Lung (tissue), 12 donors: ENCODE results near the gene NOPCHAP1. TPM values are rescaled to one million over a fixed set of nuclear protein-coding genes. Genes with fewer than 3 reads are reported as not detected.
A peak's percentile ranks its signal among the peaks of the same experiment; 100 is the strongest.

ENCODE experiments used
- ATAC-seq: fragments of 200-7000 bp; cut with Tn5 transposase; one replicate; pipeline ENCODE4 v1.9.1; 2020; ENCODE audit warnings: moderate number of reproducible peaks; ENCODE audit not compliant: insufficient read depth, low FRiP score
- DNase-seq, 3 donors: peaks; one replicate each; pipeline ENCODE4 v3.0.0-alpha.2; 2013 to 2017
- H3K27ac ChIP-seq, 2 donors: one replicate each; pipeline ENCODE4 v1.5.1; 2013; ENCODE audit warnings: mild to moderate bottlenecking in 2 of 2, moderate library complexity in 2 of 2, control low read depth in 1 of 2, inconsistent platforms in 1 of 2, low read depth in 1 of 2, low read length in 1 of 2
- H3K27me3 ChIP-seq, 3 donors: one replicate each; pipeline ENCODE4 v1.5.1; 2013; ENCODE audit warnings: low read length in 2 of 3; ENCODE audit not compliant: control insufficient read depth in 3 of 3, insufficient read depth in 3 of 3
- H3K36me3 ChIP-seq, 4 donors: one replicate each; pipeline ENCODE4 v1.5.1; 2013; ENCODE audit warnings: low read length in 4 of 4, mild to moderate bottlenecking in 1 of 4, moderate library complexity in 1 of 4; ENCODE audit not compliant: control insufficient read depth in 4 of 4, insufficient read depth in 4 of 4
- H3K4me1 ChIP-seq, 5 donors: one replicate each; pipeline ENCODE4 v1.5.1; 2013; ENCODE audit warnings: low read length in 5 of 5, mild to moderate bottlenecking in 2 of 5, moderate library complexity in 1 of 5; ENCODE audit not compliant: control insufficient read depth in 5 of 5, insufficient read depth in 5 of 5
- H3K4me3 ChIP-seq: one replicate; pipeline ENCODE4 v1.5.1; 2013; ENCODE audit warnings: mild to moderate bottlenecking, control low read depth, moderate library complexity
- H3K9ac ChIP-seq, 2 donors: one replicate each; pipeline ENCODE4 v1.5.1; 2013; ENCODE audit warnings: low read length in 2 of 2, control low read depth in 1 of 2; ENCODE audit not compliant: insufficient read depth in 1 of 2
- H3K9me3 ChIP-seq, 4 donors: one replicate each; pipeline ENCODE4 v1.5.1; 2013; ENCODE audit warnings: low read length in 3 of 4, mild to moderate bottlenecking in 1 of 4, moderate library complexity in 1 of 4; ENCODE audit not compliant: control insufficient read depth in 4 of 4, insufficient read depth in 3 of 4
- CTCF ChIP-seq: IDR thresholded peaks from 2 replicates; pipeline ENCODE4 v1.5.1; 2012; ENCODE audit warnings: mild to moderate bottlenecking; ENCODE audit errors: control extremely low read depth, extremely low read depth
- WGBS, 2 donors: extraction: QIAGEN DNeasy Blood & Tissue Kit; methylation state at CpG; one replicate each; pipeline ENCODE4 v1.1.7; 2013; 5-methylcytosine and 5-hydroxymethylcytosine counted together
- polyA plus RNA-seq, 2 donors: library from polyadenylated mRNA; stranded (reverse); fragments of 200-250 nt; gene quantifications; one replicate each; pipeline ENCODE4 v1.2.1, GENCODE V29; 2013
- total RNA-seq, 2 donors: library from RNA; depleted of rRNA in 1 of 2; stranded (reverse); fragments of >200 nt in 1 of 2; gene quantifications; one replicate each; pipeline ENCODE4 v1.2.1, GENCODE V29; 2014 to 2021
- donor health status: control.
- donor health status: control.
- donor health status: Bipolar disorder and iron deficiency.
- donor health status: healthy.
- donor health status: DM: yes; HTN: yes; CAD: no.

The NOPCHAP1 gene
- total and polyA plus RNA-seq, 4 donors, result 7.8 to 12.2 (median 10.4) TPM

- DNase-seq (peak in 1 of 3 donors; percentile 10), ATAC-seq (no peak)
- no peaks in the 10 kb centered on the region for H3K9me3 ChIP-seq
- peaks cover 0 to 4% (median 0%) of the 10 kb centered on the region in 5 donors for H3K4me1 ChIP-seq
- no peak overlapping the region for H3K9ac ChIP-seq
- no peak for TF ChIP-seq CTCF
- no peak overlapping the region for H3K4me3 ChIP-seq
- 93 to 95% methylated on average over 4 of the region's 4 CpGs for WGBS, 2 donors
- H3K27ac ChIP-seq, result no peak overlapping the region
- peaks cover 0 to 9% (median 0%) of the 10 kb centered on the region in 4 donors for H3K36me3 ChIP-seq
- H3K27me3 ChIP-seq, result no peaks in the 10 kb centered on the region
Observed at GRCh38 chr12:105032703-105033357, 46.7 kb downstream of the NOPCHAP1 start.

GRCh38 chr12:105033851-105034250 is 47.7 kb downstream of the NOPCHAP1 start:
- no peak overlapping the region for H3K9ac ChIP-seq
- no peaks in the 10 kb centered on the region for H3K4me1 ChIP-seq
- H3K27ac ChIP-seq, result no peak overlapping the region
- no peaks in the 10 kb centered on the region for H3K27me3 ChIP-seq
- no peak for TF ChIP-seq CTCF
- no peak for ATAC-seq
- H3K4me3 ChIP-seq, result no peak overlapping the region
- no peak for DNase-seq
- H3K9me3 ChIP-seq, result no peaks in the 10 kb centered on the region
- WGBS, 2 donors, result 63 to 79% methylated on average over 2 of the region's 2 CpGs
- peaks cover 0 to 9% (median 0%) of the 10 kb centered on the region in 4 donors for H3K36me3 ChIP-seq

Other genes with a start within 250 kb of the NOPCHAP1 start
- gene SLC41A2, start 28.0 kb upstream of the NOPCHAP1 start, total RNA-seq, result 10 to 100 TPM; 27.0 to 64.7 TPM
- 10 to 100 TPM in 1 of 2 donors, 1 to 10 TPM in 1; 6.2 to 22.4 TPM for gene SLC41A2, start 28.0 kb upstream of the NOPCHAP1 start, polyA plus RNA-seq
- gene ALDH1L2, start 98.1 kb downstream of the NOPCHAP1 start, total RNA-seq, result 10 to 100 TPM in 1 of 2 donors, 1 to 10 TPM in 1; 6.8 to 28.4 TPM
- 1 to 10 TPM; 1.1 to 3.0 TPM for gene ALDH1L2, start 98.1 kb downstream of the NOPCHAP1 start, polyA plus RNA-seq
- 100 to 1,000 TPM in 1 of 2 donors, 10 to 100 TPM in 1; 46.9 to 150 TPM for gene WASHC4, start 121.4 kb downstream of the NOPCHAP1 start, total RNA-seq
- 10 to 100 TPM; 18.8 to 21.7 TPM for gene WASHC4, start 121.4 kb downstream of the NOPCHAP1 start, polyA plus RNA-seq
- gene APPL2, start 249.9 kb downstream of the NOPCHAP1 start, total RNA-seq, result 10 to 100 TPM; 35.9 to 89.5 TPM
- gene APPL2, start 249.9 kb downstream of the NOPCHAP1 start, polyA plus RNA-seq, result 10 to 100 TPM; 11.8 to 17.1 TPM